GM19452 (cell line): Measurements from ENCODE around the gene IGFALS.

Source experiments
- ATAC-seq: cut with Tn5 transposase; IDR thresholded peaks from one replicate; pipeline ENCODE4 v1.9.1; 2021; ENCODE audit not compliant: unreplicated experiment

IGFALS gene

GRCh38 chr16:1745900-1746692 lies 47.4 kb downstream of the IGFALS start:
- ATAC-seq: no peak

- ATAC-seq: no peak
Observed at GRCh38 chr16:1745181-1745899, 48.2 kb downstream of the IGFALS start.

GRCh38 chr16:1744338-1744840 lies 49.1 kb downstream of the IGFALS start:
- ATAC-seq: no peak

GRCh38 chr16:1743376-1744337 lies 49.8 kb downstream of the IGFALS start:
- no peak for ATAC-seq

GRCh38 chr16:1741553-1742165 lies 51.8 kb downstream of the IGFALS start:
- no peak for ATAC-seq

DNA sequence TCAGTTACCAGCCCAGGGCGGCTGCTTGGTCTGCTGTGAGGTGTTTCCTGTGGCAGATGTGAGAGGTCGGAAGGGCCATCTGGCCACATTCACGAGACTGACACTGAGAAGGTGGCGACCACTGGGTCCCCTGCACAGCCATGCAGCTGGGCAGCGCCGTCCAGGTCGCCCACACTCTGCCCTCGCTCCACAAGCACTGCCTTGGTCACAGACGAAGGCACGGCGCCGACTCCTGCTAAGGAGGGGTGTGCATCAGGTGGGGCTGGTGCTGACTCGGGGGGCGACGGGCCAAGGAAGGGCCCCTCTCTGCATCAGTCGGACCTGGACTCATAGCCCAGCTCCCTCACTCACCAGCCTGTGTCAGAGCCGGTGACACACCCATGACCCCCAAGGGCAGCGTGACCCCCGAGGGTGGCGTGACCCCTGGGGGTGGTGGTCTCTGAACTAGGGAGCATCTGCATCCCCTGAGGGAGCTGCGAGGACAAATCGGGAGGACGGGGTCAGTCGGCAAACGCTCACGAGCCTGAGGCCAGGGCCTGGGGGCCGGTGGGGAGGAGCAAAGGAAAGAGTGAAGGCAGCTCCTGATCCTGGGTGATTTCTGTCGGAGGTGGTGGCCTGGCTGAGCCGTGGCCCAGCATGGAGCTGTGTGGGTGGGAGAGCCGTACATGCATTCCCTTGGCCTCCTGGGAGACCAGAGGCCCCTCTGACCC lies 52.6 kb downstream of the IGFALS start:
- ATAC-seq: no peak
